Adrenal gland (tissue), 12 donors: ENCODE data around the gene PRPH2. TPM values are rescaled to one million over a fixed set of nuclear protein-coding genes. Genes with fewer than 3 reads are reported as not detected.
A peak's percentile ranks its signal among the peaks of the same experiment; 100 is the strongest.

Experiments used
- DNase-seq, 7 donors: peaks; one replicate each; pipeline ENCODE4 v3.0.0-alpha.2; 2019 to 2020
- H3K27ac ChIP-seq, 5 donors: fragments of 200-600 bp; sonication (generic) in 4 of 5; 1 replicate in 3 of 5; 2 replicates in 2 of 5; pipeline versions ENCODE4 v1.5.1 to v1.8.0; 2016 to 2020; ENCODE audit warnings: mild to moderate bottlenecking in 1 of 5
- H3K27me3 ChIP-seq: fragments of 200-600 bp; 2 replicates; pipeline ENCODE4 v1.8.0; 2021
- H3K36me3 ChIP-seq, 2 donors: fragments of 200-600 bp; replicated peaks in 1 of 2; 1 replicate in 1 of 2; 2 replicates in 1 of 2; pipeline versions ENCODE4 v1.5.1 to v1.8.0; 2018 to 2022
- H3K4me1 ChIP-seq, 2 donors: fragments of 200-600 bp; replicated peaks in 1 of 2; 1 replicate in 1 of 2; 2 replicates in 1 of 2; pipeline versions ENCODE4 v1.5.1 to v1.8.0; 2018 to 2021
- H3K4me3 ChIP-seq, 4 donors: fragments of 200-600 bp; sonication (generic) in 3 of 4; one replicate each; pipeline ENCODE4 v1.5.1; 2016 to 2018
- H3K9me3 ChIP-seq, 3 donors: fragments of 200-600 bp; sonication (generic) in 1 of 3; replicated peaks in 1 of 3; 1 replicate in 2 of 3; 2 replicates in 1 of 3; pipeline versions ENCODE4 v1.5.1 to v1.8.0; 2016 to 2021
- CTCF ChIP-seq, 6 experiments: fragments of 450-650 bp in 4 of 6; fragments of 200-600 bp in 2 of 6; sonication (generic) in 1 of 6; IDR thresholded peaks; 1 replicate in 5 of 6; 2 replicates in 1 of 6; pipeline versions ENCODE4 v1.5.1 to v1.8.0; 2016 to 2021; ENCODE audit warnings: antibody characterized with exemption in 6 of 6, mild to moderate bottlenecking in 2 of 6, moderate library complexity in 1 of 6
- POLR2A ChIP-seq, 2 donors: fragments of 450-650 bp; IDR thresholded peaks; one replicate each; pipeline ENCODE4 v1.6.1; 2017; ENCODE audit warnings: antibody characterized with exemption in 2 of 2, mild to moderate bottlenecking in 2 of 2, moderate library complexity in 1 of 2
- WGBS, 4 donors: extraction: QIAGEN DNeasy Blood & Tissue Kit in 2 of 4; methylation state at CpG; one replicate each; pipeline versions ENCODE4 v1.1.5 to v1.1.7; 2013 to 2017; 5-methylcytosine and 5-hydroxymethylcytosine counted together
- intact Hi-C, 2 donors: fragments of 100-400 bp; cut with DNase I; formaldehyde crosslinking; loops; one replicate each; pipeline versions ENCODE4 v1.14.1 to v1.15.0; 2022 to 2023
- polyA plus RNA-seq, 3 donors: library from polyadenylated mRNA; stranded (reverse); fragments of 200-250 nt in 2 of 3; fragments of 350-450 nt in 1 of 3; fragmentation: Illumina TruSeq in 1 of 3; extraction: RNeasy Lipid Tissue Mini Kit (QIAGEN cat#74804) in 1 of 3; gene quantifications; one replicate each; pipeline ENCODE4 v1.2.3, GENCODE V29; 2013 to 2014
- total RNA-seq, 9 donors: library from RNA; depleted of rRNA in 4 of 9; stranded (reverse); fragments of >200 nt in 4 of 9; fragments of 120-200 nt in 1 of 9; fragmentation: NEBNext Ultra II Directional in 1 of 9; extraction: Animal tissue kit (Norgen Biotek cat#: 25700) in 1 of 9; gene quantifications; one replicate each; pipeline versions ENCODE4 v1.1.0 to v1.2.4, GENCODE V29; 2013 to 2023
- donor health status: healthy with polysubstance abuse.
- donor health status: Bipolar disorder and iron deficiency.
- donor health status: DM: yes; HTN: yes; CAD: no.
- donor health status: DM: no; HTN: no; CAD: no.
- donor health status: DM: no; HTN: no; CAD: no.
- donor health status: DM: yes; HTN: yes; CAD: no.

Gene PRPH2
- total and polyA plus RNA-seq, 12 donors = 0.47 to 2.7 (median 0.97) TPM; not detected in 1

GRCh38 chr6:42766163-42766670, 43.8 kb upstream of the PRPH2 start:
- Histone ChIP-seq H3K27ac (no peak overlapping the region), H3K9me3 (no peaks in the 10 kb centered on the region), H3K4me1 (peaks cover 0 to 19% of the 10 kb centered on the region in 2 donors), H3K4me3 (no peak overlapping the region), H3K36me3 (no peaks in the 10 kb centered on the region), H3K27me3 (no peaks in the 10 kb centered on the region)
- intact Hi-C loops = no loop called here
- TF ChIP-seq CTCF (IDR thresholded peaks at IDR 0.05) = no peak
- no peak for TF ChIP-seq POLR2A (IDR thresholded peaks at IDR 0.05)
- 93 to 98% (median 97%) methylated on average over 5 of the region's 5 CpGs for WGBS, 4 donors
- DNase-seq = no peak

- DNase-seq = no peak
- intact Hi-C loops = no loop called here
- Histone ChIP-seq H3K27ac (no peak overlapping the region), H3K4me1 (peaks cover 0 to 14% of the 10 kb centered on the region in 2 donors), H3K36me3 (no peaks in the 10 kb centered on the region), H3K9me3 (no peaks in the 10 kb centered on the region), H3K27me3 (no peaks in the 10 kb centered on the region), H3K4me3 (no peak overlapping the region)
- TF ChIP-seq POLR2A (IDR thresholded peaks at IDR 0.05) = no peak
- TF ChIP-seq CTCF (IDR thresholded peaks at IDR 0.05) = no peak
- WGBS, 4 donors = 92 to 93% (median 92%) methylated on average over 9 of the region's 9 CpGs
Measured at GRCh38 chr6:42764911-42765648, 42.7 kb upstream of the PRPH2 start.

- TF ChIP-seq POLR2A (IDR thresholded peaks at IDR 0.05) (no peak), CTCF (IDR thresholded peaks at IDR 0.05) (no peak)
- intact Hi-C loops = no loop called here
- WGBS, 4 donors = 72 to 83% (median 80%) methylated on average over 3 of the region's 3 CpGs
- H3K4me1 ChIP-seq = peaks cover 0 to 14% of the 10 kb centered on the region in 2 donors
- H3K36me3 ChIP-seq = no peaks in the 10 kb centered on the region
- DNase-seq = no peak
- no peak overlapping the region for H3K4me3 ChIP-seq
- no peak overlapping the region for H3K27ac ChIP-seq
- H3K27me3 ChIP-seq = no peaks in the 10 kb centered on the region
- no peaks in the 10 kb centered on the region for H3K9me3 ChIP-seq
Measured at GRCh38 chr6:42762950-42763349, 40.6 kb upstream of the PRPH2 start.

- no peaks in the 10 kb centered on the region for H3K27me3 ChIP-seq
- no peak for DNase-seq
- no peaks in the 10 kb centered on the region for H3K36me3 ChIP-seq
- no peaks in the 10 kb centered on the region for H3K9me3 ChIP-seq
- intact Hi-C loops = no loop called here
- H3K4me1 ChIP-seq = peaks cover 0 to 14% of the 10 kb centered on the region in 2 donors
- H3K4me3 ChIP-seq = no peak overlapping the region
- H3K27ac ChIP-seq = peak overlapping the region in 1 of 5 donors; percentile 22
- 74 to 87% (median 77%) methylated on average over 3 of the region's 3 CpGs for WGBS, 4 donors
- TF ChIP-seq CTCF (IDR thresholded peaks at IDR 0.05) = no peak
- TF ChIP-seq POLR2A (IDR thresholded peaks at IDR 0.05) = no peak
Measured at GRCh38 chr6:42762426-42762859, 40.0 kb upstream of the PRPH2 start.
